Ovary (tissue), 3 donors: ENCODE data around the gene KRT4.

Experiments used
- CTCF ChIP-seq, 3 donors: fragments of 450-650 bp in 2 of 3; fragments of 200-600 bp in 1 of 3; IDR thresholded peaks; one replicate each; pipeline versions ENCODE4 v1.5.1 to v1.8.0; 2016 to 2022; ENCODE audit warnings: antibody characterized with exemption in 3 of 3, mild to moderate bottlenecking in 1 of 3
- EP300 ChIP-seq: sonication (generic); formaldehyde crosslinking; IDR thresholded peaks from one replicate; pipeline ENCODE4 v1.6.1; 2017; ENCODE audit warnings: antibody characterized with exemption
- POLR2A ChIP-seq: fragments of 450-650 bp; IDR thresholded peaks from one replicate; pipeline ENCODE4 v1.6.1; 2017; ENCODE audit warnings: antibody characterized with exemption, mild to moderate bottlenecking, moderate library complexity
- donor health status: DM: no; HTN: no; CAD: no.

GRCh38 chr12:52802442-52802841 lies 11.5 kb downstream of the KRT4 start:
- TF ChIP-seq CTCF (IDR thresholded peaks at IDR 0.05): no peak
- TF ChIP-seq POLR2A: no peak
- no peak for TF ChIP-seq EP300
